ENCODE data around the gene SLC27A5. TPM values are rescaled to one million over a fixed set of nuclear protein-coding genes. Genes with fewer than 3 reads are reported as not detected.

SLC27A5 gene
- total and polyA plus RNA-seq, 9 of the 15 experiments (the other 6 are each of a cell fraction or from before 2014, with no cell fraction given), result 42.2 to 318 (median 64.7) TPM

DNA sequence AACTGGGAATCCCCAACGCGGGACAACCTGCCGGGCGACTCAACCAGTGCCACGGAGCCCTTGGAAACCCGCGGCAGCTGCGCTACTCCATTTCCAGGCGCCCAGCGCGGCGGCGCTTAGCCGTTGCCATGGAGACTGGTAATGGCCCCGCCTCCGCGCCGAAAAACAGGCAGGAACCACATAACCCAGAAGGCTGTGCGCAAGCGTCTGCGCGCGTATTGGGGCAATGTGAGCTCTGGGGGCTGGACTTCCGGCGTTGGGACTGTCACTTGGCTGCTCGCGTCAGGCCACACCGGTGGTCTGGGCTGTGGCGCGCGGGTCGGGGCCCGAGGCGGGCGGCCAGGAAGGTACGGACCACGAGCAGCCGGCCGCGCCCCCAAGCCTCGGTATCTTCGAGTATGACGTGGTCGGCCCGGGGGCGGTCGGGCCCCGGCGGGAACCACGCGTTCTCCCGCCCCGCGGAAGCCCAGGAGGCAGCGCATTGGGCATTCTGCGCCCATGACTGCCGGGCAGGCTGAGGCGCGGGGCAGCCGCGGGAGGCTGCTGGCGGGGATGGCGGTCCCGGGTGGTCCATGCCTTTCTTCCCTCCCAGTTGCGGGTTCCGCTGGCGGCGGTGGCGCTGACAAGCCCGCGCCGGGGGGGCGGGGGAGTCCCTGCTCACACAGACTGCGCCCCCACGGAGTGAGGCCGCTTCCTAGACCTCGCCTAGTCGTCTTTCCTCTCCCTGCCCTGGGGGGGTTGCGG is 60.3 kb downstream of the SLC27A5 start, which contains the start of gene ZNF324B (continued):
- TF ChIP-seq, protein P1, sequence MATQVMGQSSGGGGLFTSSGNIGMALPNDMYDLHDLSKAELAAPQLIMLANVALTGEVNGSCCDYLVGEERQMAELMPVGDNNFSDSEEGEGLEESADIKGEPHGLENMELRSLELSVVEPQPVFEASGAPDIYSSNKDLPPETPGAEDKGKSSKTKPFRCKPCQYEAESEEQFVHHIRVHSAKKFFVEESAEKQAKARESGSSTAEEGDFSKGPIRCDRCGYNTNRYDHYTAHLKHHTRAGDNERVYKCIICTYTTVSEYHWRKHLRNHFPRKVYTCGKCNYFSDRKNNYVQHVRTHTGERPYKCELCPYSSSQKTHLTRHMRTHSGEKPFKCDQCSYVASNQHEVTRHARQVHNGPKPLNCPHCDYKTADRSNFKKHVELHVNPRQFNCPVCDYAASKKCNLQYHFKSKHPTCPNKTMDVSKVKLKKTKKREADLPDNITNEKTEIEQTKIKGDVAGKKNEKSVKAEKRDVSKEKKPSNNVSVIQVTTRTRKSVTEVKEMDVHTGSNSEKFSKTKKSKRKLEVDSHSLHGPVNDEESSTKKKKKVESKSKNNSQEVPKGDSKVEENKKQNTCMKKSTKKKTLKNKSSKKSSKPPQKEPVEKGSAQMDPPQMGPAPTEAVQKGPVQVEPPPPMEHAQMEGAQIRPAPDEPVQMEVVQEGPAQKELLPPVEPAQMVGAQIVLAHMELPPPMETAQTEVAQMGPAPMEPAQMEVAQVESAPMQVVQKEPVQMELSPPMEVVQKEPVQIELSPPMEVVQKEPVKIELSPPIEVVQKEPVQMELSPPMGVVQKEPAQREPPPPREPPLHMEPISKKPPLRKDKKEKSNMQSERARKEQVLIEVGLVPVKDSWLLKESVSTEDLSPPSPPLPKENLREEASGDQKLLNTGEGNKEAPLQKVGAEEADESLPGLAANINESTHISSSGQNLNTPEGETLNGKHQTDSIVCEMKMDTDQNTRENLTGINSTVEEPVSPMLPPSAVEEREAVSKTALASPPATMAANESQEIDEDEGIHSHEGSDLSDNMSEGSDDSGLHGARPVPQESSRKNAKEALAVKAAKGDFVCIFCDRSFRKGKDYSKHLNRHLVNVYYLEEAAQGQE (IDR thresholded peaks at IDR 0.05; ENCODE audit: borderline replicate concordance), result no peak
- TF ChIP-seq, protein P1 (CRISPR knock-in tag; IDR thresholded peaks at IDR 0.05; ENCODE audit: low read depth), result no peak
- TF ChIP-seq, protein P2, sequence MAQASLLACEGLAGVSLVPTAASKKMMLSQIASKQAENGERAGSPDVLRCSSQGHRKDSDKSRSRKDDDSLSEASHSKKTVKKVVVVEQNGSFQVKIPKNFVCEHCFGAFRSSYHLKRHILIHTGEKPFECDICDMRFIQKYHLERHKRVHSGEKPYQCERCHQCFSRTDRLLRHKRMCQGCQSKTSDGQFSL (CRISPR knock-in tag; IDR thresholded peaks at IDR 0.05), result peak; percentile 54; the same call in 1 of the 2 replicates
- TF ChIP-seq, protein P2 (tag; IDR thresholded peaks at IDR 0.05), result no peak

Measured in K562 (cell line).